ENCODE data around the gene TNFAIP1. TPM values are rescaled to one million over a fixed set of nuclear protein-coding genes. Genes with fewer than 3 reads are reported as not detected.
A peak's percentile ranks its signal among the peaks of the same experiment; 100 is the strongest.

Gene TNFAIP1
- polyA plus RNA-seq, 1 donor (not counting 4 experiments of a cell fraction or from before 2014, with no cell fraction given) = 84.6 TPM

DNA sequence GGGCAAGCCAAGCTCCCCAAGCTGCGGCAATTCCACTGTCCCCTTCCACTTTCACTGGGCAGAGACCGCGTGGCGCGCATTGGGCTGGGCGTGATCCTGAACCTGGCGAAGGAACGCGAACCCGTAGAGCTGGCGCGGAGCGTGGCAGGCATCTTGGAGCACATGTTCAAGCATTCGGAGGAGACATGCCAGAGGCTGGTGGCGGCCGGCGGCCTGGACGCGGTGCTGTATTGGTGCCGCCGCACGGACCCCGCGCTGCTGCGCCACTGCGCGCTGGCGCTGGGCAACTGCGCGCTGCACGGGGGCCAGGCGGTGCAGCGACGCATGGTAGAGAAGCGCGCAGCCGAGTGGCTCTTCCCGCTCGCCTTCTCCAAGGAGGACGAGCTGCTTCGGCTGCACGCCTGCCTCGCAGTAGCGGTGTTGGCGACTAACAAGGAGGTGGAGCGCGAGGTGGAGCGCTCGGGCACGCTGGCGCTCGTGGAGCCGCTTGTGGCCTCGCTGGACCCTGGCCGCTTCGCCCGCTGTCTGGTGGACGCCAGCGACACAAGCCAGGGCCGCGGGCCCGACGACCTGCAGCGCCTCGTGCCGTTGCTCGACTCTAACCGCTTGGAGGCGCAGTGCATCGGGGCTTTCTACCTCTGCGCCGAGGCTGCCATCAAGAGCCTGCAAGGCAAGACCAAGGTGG lies 45.7 kb downstream of the TNFAIP1 start:
- H3K9me1 ChIP-seq (ENCODE audit: control insufficient read depth, extremely low read depth, insufficient read depth, low read length) = no peaks in the 10 kb centered on the region
- H3K79me2 ChIP-seq (ENCODE audit: control insufficient read depth, insufficient read depth, low read length) = no peaks in the 10 kb centered on the region
- H3K4me1 ChIP-seq (ENCODE audit: control insufficient read depth, extremely low read depth, insufficient read depth, low read length) = peaks cover 23% of the 10 kb centered on the region
- no peak overlapping the region for H3K27ac ChIP-seq (ENCODE audit: control insufficient read depth, insufficient read depth, low read length)
- H2AFZ ChIP-seq (ENCODE audit: control insufficient read depth, low read length) = peak overlapping the region; percentile 59
- TF ChIP-seq, protein P1, sequence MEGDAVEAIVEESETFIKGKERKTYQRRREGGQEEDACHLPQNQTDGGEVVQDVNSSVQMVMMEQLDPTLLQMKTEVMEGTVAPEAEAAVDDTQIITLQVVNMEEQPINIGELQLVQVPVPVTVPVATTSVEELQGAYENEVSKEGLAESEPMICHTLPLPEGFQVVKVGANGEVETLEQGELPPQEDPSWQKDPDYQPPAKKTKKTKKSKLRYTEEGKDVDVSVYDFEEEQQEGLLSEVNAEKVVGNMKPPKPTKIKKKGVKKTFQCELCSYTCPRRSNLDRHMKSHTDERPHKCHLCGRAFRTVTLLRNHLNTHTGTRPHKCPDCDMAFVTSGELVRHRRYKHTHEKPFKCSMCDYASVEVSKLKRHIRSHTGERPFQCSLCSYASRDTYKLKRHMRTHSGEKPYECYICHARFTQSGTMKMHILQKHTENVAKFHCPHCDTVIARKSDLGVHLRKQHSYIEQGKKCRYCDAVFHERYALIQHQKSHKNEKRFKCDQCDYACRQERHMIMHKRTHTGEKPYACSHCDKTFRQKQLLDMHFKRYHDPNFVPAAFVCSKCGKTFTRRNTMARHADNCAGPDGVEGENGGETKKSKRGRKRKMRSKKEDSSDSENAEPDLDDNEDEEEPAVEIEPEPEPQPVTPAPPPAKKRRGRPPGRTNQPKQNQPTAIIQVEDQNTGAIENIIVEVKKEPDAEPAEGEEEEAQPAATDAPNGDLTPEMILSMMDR (optimal IDR thresholded peaks at IDR 0.05 in 1 of 3, IDR thresholded peaks at IDR 0.05 in 1 of 3, conservative IDR thresholded peaks at IDR 0.05 in 1 of 3; ENCODE audit: extremely low read depth in 1 of 3, insufficient read depth in 2 of 3, low read length in 3 of 3) = peak; percentile 42 to 76 (median 76)
- TF ChIP-seq EZH2 (IDR thresholded peaks at IDR 0.05; ENCODE audit: low read length) = peak; percentile 42
- H3K4me2 ChIP-seq (ENCODE audit: control insufficient read depth, extremely low read depth, insufficient read depth, low read depth, low read length) = peak overlapping the region; percentile 48
- peak overlapping the region in 1 of 3 experiments; percentile 11 for H3K4me3 ChIP-seq (ENCODE audit: control insufficient read depth in 2 of 3, extremely low read depth in 1 of 3, insufficient read depth in 2 of 3, low read depth in 1 of 3, low read length in 3 of 3)
- H3K27me3 ChIP-seq (ENCODE audit: control insufficient read depth, extremely low read depth, insufficient read depth, low read length) = peaks cover 36% of the 10 kb centered on the region
- no peaks in the 10 kb centered on the region for H3K9me3 ChIP-seq (ENCODE audit: control insufficient read depth, low read depth, low read length)
- dilution Hi-C loops (cut with MboI; ENCODE audit: extremely low pct_ligation_motif_present, low sequenced_read_pairs) = no loop called here
- FAIRE-seq (no peak), DNase-seq (ENCODE audit: low read depth, low spot score) (no peak)
- no peaks in the 10 kb centered on the region for H3K36me3 ChIP-seq (ENCODE audit: control insufficient read depth in 2 of 2, extremely low read depth in 1 of 2, insufficient read depth in 2 of 2, low read length in 2 of 2)
- H3K9ac ChIP-seq (ENCODE audit: control insufficient read depth, extremely low read depth, insufficient read depth, low read length) = no peak overlapping the region
- no peaks in the 10 kb centered on the region for H4K20me1 ChIP-seq (ENCODE audit: control insufficient read depth, extremely low read depth, insufficient read depth, low read length)

DNA sequence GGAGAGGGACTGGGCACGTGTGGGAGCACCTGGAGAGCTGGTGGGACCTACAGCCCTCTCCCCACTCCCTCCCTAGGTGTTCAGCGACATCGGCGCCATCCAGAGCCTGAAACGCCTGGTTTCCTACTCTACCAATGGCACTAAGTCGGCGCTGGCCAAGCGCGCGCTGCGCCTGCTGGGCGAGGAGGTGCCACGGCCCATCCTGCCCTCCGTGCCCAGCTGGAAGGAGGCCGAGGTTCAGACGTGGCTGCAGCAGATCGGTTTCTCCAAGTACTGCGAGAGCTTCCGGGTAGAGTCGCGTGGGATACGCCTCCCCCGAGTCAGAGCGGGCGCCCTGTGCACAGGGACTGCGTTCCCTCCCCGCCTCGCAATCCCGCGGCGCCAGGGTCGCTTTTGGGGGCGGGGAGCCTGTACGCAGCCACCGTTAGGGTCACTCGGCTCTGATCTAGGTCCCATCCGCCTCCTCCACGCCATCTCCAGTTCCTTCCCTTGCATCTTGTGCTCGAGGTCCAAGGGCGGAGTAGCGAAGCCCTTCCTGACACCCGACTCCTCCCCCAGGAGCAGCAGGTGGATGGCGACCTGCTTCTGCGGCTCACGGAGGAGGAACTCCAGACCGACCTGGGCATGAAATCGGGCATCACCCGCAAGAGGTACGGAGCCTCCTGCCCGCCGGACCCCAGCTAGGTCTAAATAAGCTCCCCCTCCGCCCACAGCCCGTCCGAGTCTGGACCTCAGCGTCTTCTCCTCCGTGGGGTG lies 48.9 kb downstream of the TNFAIP1 start:
- H4K20me1 ChIP-seq (ENCODE audit: control insufficient read depth, extremely low read depth, insufficient read depth, low read length) = no peaks in the 10 kb centered on the region
- peaks cover 23% of the 10 kb centered on the region for H3K4me1 ChIP-seq (ENCODE audit: control insufficient read depth, extremely low read depth, insufficient read depth, low read length)
- no peaks in the 10 kb centered on the region for H3K9me1 ChIP-seq (ENCODE audit: control insufficient read depth, extremely low read depth, insufficient read depth, low read length)
- FAIRE-seq = no peak
- no peaks in the 10 kb centered on the region for H3K36me3 ChIP-seq (ENCODE audit: control insufficient read depth in 2 of 2, extremely low read depth in 1 of 2, insufficient read depth in 2 of 2, low read length in 2 of 2)
- no peaks in the 10 kb centered on the region for H3K9me3 ChIP-seq (ENCODE audit: control insufficient read depth, low read depth, low read length)
- H3K4me3 ChIP-seq (ENCODE audit: control insufficient read depth in 2 of 3, extremely low read depth in 1 of 3, insufficient read depth in 2 of 3, low read depth in 1 of 3, low read length in 3 of 3) = peak overlapping the region; percentile 32 to 69 (median 63)
- H3K4me2 ChIP-seq (ENCODE audit: control insufficient read depth, extremely low read depth, insufficient read depth, low read depth, low read length) = peak overlapping the region; percentile 87
- peaks cover 36% of the 10 kb centered on the region for H3K27me3 ChIP-seq (ENCODE audit: control insufficient read depth, extremely low read depth, insufficient read depth, low read length)
- peak overlapping the region; percentile 22 for H3K9ac ChIP-seq (ENCODE audit: control insufficient read depth, extremely low read depth, insufficient read depth, low read length)
- DNase-seq (ENCODE audit: low read depth, low spot score) = no peak
- dilution Hi-C loops (cut with MboI; ENCODE audit: extremely low pct_ligation_motif_present, low sequenced_read_pairs) = no loop called here
- TF ChIP-seq, protein P1 (optimal IDR thresholded peaks at IDR 0.05 in 1 of 3, IDR thresholded peaks at IDR 0.05 in 1 of 3, conservative IDR thresholded peaks at IDR 0.05 in 1 of 3; ENCODE audit: extremely low read depth in 1 of 3, insufficient read depth in 2 of 3, low read length in 3 of 3) = no peak
- peak; percentile 81 for TF ChIP-seq EZH2 (IDR thresholded peaks at IDR 0.05; ENCODE audit: low read length)
- H2AFZ ChIP-seq (ENCODE audit: control insufficient read depth, low read length) = peak overlapping the region; percentile 90
- no peaks in the 10 kb centered on the region for H3K79me2 ChIP-seq (ENCODE audit: control insufficient read depth, insufficient read depth, low read length)
- H3K27ac ChIP-seq (ENCODE audit: control insufficient read depth, insufficient read depth, low read length) = no peak overlapping the region
